CD1c-positive myeloid dendritic cell (primary cell): ENCODE results near the gene NHLRC2.
"Not testable (repeated sequence)": the region's sequence is repeated elsewhere in the genome, so short reads cannot be mapped to it uniquely, and the experiment has no call there.

Experiments
- DNase-seq: peaks from one replicate; pipeline ENCODE4 v3.0.0-alpha.2; 2016; ENCODE audit errors: extremely low spot score

The NHLRC2 gene

GRCh38 chr10:113854013-113854760 is at the start of gene NHLRC2, which contains the start of gene DCLRE1A:
Gene NHLRC2, plus strand, starts transcription at chr10:113854661. Its CDS starts 212 bp downstream, at chr10:113854873.
Gene DCLRE1A, minus strand, starts transcription at chr10:113854082. Its CDS starts 900 bp downstream, at chr10:113853182.
- peak; percentile 81 for DNase-seq

DNA sequence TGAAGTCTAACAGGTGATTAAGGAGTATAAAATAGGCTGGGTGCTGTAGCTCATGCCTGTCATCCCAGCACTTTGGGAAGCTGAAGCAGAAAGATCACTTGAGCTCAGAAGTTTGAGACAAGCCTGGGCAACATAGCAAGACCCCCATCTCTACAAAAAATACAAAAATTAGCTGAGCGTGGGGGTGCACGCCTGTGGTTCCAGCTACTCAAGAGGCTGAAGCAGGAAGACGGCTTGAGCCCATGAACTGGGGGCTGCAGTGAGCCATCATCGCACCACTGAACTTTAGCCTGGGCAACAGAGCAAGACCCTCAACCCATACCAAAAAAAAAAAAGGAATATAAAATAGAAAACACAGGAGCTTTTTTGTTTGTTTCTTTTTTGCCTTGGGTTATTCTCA is 48.0 kb upstream of the NHLRC2 start:
- no peak for DNase-seq

DNA sequence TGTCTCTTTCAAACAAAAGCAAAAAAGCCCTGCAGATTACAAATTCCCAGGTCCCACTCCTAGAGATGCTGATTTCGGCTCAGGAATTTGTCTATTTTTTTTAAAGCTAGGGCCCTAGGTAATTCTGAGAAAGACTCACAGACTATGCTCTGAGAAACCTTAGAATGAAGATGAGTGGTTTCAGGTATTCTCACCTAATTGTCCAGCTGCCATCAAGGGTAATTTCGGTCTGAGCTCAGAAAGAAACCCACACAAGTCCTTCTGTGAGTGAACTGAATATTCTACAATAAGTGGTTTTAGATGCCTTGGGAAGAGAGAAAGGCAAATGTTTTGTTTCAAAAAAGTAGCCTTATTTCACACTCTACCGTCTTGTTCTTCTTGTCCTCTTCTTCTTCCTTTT is 46.3 kb upstream of the NHLRC2 start:
- no peak for DNase-seq

GRCh38 chr10:113814700-113815099 is 39.8 kb upstream of the NHLRC2 start:
- not testable (repeated sequence) for DNase-seq

DNA sequence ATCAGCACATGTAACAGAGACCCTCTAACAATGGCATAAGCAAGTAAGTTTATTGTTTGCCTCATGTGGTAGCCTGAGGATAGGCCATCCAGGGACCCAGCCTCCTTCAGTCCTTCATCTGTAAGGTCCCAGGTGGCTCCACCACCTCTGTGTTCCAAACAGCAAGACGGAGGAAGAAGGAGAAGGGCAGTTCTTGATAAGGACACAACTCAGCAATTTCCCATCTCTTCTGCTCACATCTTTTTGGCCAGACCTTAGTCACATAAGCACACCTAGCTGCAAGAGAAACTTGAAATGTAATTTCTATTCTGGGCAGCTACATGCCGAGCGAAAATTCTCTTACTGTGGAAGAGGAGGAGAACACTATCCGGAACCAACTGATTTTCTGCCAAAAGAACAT is 34.5 kb upstream of the NHLRC2 start:
- no peak for DNase-seq

DNA sequence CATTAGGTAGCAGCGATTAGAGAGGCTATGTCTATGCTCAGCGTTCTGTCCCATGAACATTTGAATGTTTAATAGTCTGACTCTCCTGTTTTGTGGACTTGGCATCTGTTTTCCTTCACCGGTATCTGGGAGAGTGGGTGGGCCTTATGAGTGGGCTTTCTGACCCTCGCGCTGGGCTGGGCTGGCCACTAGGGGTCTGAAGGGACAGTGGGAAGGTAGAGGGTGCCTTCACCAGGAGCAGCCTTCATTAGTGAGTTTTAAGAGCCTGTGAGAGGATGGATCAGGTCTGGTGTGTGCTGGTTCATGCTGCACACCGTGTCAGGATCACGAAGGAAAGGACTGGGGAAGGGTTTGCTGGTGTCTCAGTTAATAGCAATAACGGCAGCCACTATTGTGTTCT is 34.0 kb upstream of the NHLRC2 start:
- no peak for DNase-seq

DNA sequence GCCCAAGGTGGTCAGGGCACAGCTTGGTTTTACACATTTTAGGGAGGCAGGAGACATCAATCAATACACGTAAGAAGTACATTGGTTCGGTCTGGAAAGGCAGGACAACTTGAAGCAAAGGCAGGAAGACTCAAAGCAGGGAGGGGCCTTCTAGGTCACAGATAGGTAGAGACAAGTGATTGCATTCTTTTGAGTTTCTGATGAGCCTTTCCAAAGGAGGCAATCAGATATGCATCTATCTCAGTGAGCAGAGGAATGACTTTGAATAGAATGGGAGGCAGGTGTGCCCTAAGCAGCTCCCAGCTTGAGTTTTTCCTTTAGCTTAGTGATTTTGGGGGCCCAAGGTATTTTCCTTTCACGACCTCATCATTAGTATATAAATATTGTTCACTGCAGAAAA is 33.2 kb upstream of the NHLRC2 start:
- not testable (repeated sequence) for DNase-seq

GRCh38 chr10:113822174-113822573 is 32.3 kb upstream of the NHLRC2 start:
- no peak for DNase-seq

GRCh38 chr10:113823389-113823788 is 31.1 kb upstream of the NHLRC2 start:
- DNase-seq = no peak

GRCh38 chr10:113825791-113826190 is 28.7 kb upstream of the NHLRC2 start:
- DNase-seq = no peak

GRCh38 chr10:113828567-113828966 is 25.9 kb upstream of the NHLRC2 start:
- DNase-seq = not testable (repeated sequence)

DNA sequence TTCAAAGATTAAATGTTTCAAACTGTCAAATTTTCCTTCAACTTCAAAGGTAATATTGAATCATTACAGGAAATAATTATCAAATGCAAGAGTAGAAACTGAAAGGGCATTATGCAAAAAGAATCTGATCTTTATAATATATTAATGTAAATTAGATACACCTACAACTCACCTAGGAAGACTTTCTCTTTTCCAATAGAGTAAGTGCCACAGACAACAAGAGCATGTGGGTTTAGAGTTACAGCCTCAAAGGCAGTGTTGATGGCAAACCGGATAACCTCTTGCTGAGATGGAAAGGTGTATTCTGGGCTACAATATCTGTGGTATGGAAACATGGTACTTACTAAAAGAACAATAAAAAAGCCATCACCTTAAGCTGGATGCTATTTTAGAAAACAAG is 12.3 kb upstream of the NHLRC2 start:
- DNase-seq = no peak

- DNase-seq = no peak
Measured at GRCh38 chr10:113843972-113844485, 10.4 kb upstream of the NHLRC2 start.

DNA sequence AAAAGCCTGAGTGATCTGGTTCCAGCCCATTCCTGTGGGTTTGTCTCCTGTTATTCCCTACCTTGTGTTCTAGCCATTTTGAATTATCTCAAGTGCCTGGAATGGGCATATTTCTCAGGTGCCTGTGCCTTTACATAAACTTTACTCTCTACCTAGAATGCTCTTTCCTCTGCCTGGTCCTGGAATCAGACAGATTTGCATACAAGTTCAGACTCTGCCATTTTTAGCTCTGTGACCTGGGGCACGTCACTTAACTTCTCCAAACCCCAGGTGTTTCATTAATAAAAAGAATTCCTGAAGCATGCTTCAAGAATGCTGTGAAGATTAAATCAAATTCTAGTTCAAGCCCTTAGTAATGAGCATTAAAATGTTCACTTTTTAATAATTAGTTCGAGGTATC is 8.4 kb upstream of the NHLRC2 start:
- no peak for DNase-seq

DNA sequence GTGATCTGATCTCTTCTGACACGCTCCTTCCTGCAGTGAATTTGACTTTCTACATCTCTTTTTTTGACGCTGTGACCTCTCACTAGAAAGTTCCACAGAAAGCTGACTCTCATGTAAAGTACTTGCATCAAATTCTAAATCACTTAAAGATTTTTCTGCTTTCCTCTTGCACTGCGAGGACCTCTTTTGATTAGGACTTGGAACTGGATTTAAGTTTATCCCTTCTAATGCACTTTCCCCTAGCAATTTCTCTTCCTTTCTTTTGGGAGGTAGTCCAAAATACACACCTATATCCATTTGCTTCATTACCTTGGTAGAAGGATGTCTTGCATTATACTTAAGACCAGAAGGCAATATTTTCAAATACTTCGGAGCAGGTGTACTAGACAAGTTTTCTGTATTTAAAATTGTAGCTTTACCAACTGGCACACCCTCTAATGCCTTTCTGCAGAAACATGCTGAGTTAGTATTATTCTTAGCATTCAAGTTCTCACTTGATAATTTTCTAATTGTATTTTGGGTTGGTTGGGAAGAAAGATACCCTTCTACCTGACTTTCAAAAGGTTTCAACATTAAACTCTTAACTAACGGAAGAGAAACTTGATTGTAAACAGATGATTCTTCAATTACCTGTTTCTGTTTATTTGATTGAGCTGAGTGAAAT is 5.2 kb upstream of the NHLRC2 start:
- no peak for DNase-seq

DNA sequence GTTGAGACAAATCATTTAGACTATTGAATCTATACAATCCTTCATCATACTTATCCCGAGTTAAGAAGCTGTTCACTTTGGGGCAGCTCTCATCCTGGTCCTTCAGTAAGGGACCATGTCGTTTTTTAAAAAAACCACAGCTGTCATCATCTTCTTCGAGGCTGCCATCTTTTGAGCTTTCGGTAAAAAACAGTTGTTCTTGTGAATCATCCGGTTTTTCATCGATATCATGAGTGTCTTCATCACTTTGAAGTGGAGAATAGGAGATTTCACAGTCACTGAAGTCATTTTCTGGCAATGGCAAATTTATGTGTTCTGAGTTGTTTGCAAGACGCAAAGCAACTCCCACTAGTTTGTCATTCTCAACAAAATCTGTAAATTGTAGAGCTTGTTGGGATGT is 4.5 kb upstream of the NHLRC2 start:
- DNase-seq = no peak

- peak; percentile 15 for DNase-seq
Measured at GRCh38 chr10:113853578-113854012, 866 bp upstream of the NHLRC2 start.

DNA sequence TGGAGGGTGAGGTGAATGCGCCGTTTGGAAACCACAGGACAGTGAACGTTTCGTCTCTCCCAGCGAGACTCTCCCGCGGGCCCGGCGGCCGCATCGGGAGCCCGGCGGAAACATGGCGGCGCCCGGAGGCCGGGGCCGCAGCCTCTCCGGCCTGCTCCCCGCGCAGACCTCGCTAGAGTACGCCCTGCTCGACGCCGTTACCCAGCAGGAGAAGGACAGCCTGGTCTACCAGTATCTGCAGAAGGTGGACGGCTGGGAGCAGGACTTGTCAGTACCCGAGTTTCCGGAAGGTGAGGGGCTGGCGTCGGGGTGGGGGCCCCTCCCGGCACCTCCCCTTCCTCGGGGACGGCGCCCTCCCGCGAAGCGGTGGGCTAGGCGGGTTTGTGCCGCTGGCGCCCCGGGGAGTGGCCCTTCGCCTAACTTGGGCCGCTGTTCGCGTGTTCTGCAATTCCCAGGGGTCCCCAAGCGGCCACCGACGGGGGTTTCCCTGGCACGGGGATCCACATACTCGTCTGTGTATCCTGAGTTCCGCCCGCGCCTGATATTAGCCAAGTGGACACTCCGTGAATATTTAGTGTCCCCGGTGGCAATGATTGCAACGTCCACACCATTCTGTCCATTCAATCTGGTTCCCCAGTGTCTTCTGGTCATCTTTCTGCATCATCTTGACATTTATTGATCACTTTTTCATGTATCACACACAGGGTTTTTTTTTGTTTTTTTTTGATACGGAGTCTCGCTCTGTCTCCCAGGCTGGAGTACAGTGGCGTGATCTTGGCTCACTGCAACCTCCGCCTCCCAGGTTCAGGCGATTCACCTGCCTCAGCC is 514 bp downstream of the NHLRC2 start:
- DNase-seq = peak; percentile 50

- no peak for DNase-seq
Measured at GRCh38 chr10:113856563-113856962, 2.1 kb downstream of the NHLRC2 start.

DNA sequence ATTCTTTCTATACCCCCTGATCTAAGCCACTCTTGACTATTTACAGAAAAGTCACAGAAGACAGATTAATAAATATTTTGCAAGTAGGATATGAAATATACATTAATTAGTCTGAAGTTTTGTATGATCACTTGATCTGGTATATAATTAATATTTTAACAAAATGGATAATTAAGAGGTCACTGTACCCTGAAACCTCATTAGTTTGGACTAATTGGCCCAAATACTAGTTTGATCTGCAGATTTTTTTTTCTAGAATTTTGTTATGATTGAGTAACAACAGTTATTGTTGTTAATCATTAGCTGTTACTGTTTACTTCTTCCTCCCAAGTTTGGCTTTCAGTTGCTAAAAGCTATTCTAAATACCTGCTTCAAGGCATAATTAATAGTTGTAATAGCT is 2.7 kb downstream of the NHLRC2 start:
- DNase-seq = no peak

- no peak for DNase-seq
Measured at GRCh38 chr10:113858541-113858940, 4.1 kb downstream of the NHLRC2 start.

GRCh38 chr10:113859261-113859660 is 4.8 kb downstream of the NHLRC2 start:
- no peak for DNase-seq
